MCF 10A (cell line): ENCODE measurements around the gene OOSP1. TPM values are rescaled to one million over a fixed set of nuclear protein-coding genes. Genes with fewer than 3 reads are reported as not detected.

ENCODE experiments used
- BruUV-seq: library from RNA; stranded (reverse); fragments of 400-500 nt; replicated peaks from 2 replicates; lab custom pipeline; 2021; lab: Mats Ljungman, UMichigan
- CTCF ChIA-PET: fragments of 300-600 bp; sonication (Branson Sonifier 250); formaldehyde crosslinking; extraction: SDS; loops from one replicate; lab custom pipeline; 2021; ENCODE audit warnings: antibody characterized with exemption, inconsistent platforms; lab: Yijun Ruan, JAX
- POLR2A ChIA-PET: fragments of 300-600, 350-650 bp; sonication (Branson Sonifier 250); formaldehyde crosslinking; extraction: SDS; loops from one replicate; lab custom pipeline; 2020; ENCODE audit warnings: antibody characterized with exemption, inconsistent platforms; lab: Yijun Ruan, JAX
- DNase-seq: peaks from one replicate; pipeline ENCODE4 v3.0.0-alpha.2; 2018; ENCODE audit not compliant: unreplicated experiment
- H3K27ac Mint-ChIP-seq: one replicate; pipeline ENCODE4 v1.8.0; 2022; ENCODE audit warnings: mild to moderate bottlenecking, low read depth, mixed read lengths; ENCODE audit not compliant: unreplicated experiment
- H3K27me3 Mint-ChIP-seq: one replicate; pipeline ENCODE4 v1.8.0; 2022; ENCODE audit warnings: mixed read lengths; ENCODE audit not compliant: insufficient read depth, unreplicated experiment
- H3K36me3 Mint-ChIP-seq: one replicate; pipeline ENCODE4 v1.8.0; 2022; ENCODE audit warnings: mild to moderate bottlenecking, moderate library complexity, mixed read lengths; ENCODE audit not compliant: insufficient read depth, unreplicated experiment
- H3K4me1 Mint-ChIP-seq: one replicate; pipeline ENCODE4 v1.8.0; 2022; ENCODE audit warnings: mixed read lengths; ENCODE audit not compliant: insufficient read depth, unreplicated experiment
- H3K4me3 Mint-ChIP-seq: one replicate; pipeline ENCODE4 v1.8.0; 2022; ENCODE audit warnings: mild to moderate bottlenecking, moderate library complexity, mixed read lengths; ENCODE audit not compliant: unreplicated experiment
- H3K9me3 Mint-ChIP-seq: one replicate; pipeline ENCODE4 v1.8.0; 2022; ENCODE audit warnings: mixed read lengths; ENCODE audit not compliant: unreplicated experiment
- intact Hi-C: fragments of 100-400 bp; cut with micrococcal nuclease; formaldehyde crosslinking; loops from 2 replicates; pipeline ENCODE4 v1.14.1; 2022
- total RNA-seq: library from RNA; stranded (reverse); gene quantifications from 2 replicates; pipeline ENCODE4 v1.2.3, GENCODE V29; 2022
- TF ChIP-seq, protein P1 (sequence below): fragments of 200-600 bp; IDR thresholded peaks from one replicate; pipeline ENCODE4 v1.8.0; 2022; ENCODE audit warnings: antibody characterized with exemption, mild to moderate bottlenecking; ENCODE audit not compliant: unreplicated experiment

Gene OOSP1
- total RNA-seq, 1 experiment from 2014 or later: not detected

DNA sequence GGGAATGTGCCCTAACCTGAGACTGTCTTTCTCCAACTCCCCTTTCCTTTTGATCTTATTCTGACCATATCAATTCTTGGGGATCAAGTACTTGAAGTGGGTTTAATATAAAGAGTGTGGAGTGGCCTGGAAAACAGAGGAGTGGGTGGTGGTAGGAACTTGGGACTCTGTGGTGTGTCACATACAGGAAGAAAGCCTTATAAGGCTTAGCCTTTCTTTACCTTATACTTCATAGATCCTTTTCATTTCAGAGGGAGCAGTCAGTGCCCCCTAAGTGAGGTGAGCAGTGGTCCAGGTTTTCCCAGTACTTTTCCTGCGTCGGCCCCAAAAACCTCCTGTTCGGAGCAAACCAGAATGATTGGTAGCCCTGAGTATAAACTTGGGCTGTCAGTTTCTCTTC is 486 bp downstream of the OOSP1 start:
- ChIA-PET CTCF (interaction anchor here (2.2 kb wide), 1 partner anchor 20 kb away, joined by 6 read pairs; no protein-coding TSS in a partner anchor), POLR2A (no interaction called here)
- Mint-ChIP-seq H3K4me1 (no peaks in the 10 kb centered on the region), H3K4me3 (no peak overlapping the region), H3K36me3 (no peaks in the 10 kb centered on the region), H3K27ac (no peak overlapping the region), H3K9me3 (no peaks in the 10 kb centered on the region), H3K27me3 (peaks cover 24% of the 10 kb centered on the region)
- intact Hi-C loops: no loop called here
- BruUV-seq: no TSS peak
- no peak for DNase-seq
- TF ChIP-seq, protein P1, sequence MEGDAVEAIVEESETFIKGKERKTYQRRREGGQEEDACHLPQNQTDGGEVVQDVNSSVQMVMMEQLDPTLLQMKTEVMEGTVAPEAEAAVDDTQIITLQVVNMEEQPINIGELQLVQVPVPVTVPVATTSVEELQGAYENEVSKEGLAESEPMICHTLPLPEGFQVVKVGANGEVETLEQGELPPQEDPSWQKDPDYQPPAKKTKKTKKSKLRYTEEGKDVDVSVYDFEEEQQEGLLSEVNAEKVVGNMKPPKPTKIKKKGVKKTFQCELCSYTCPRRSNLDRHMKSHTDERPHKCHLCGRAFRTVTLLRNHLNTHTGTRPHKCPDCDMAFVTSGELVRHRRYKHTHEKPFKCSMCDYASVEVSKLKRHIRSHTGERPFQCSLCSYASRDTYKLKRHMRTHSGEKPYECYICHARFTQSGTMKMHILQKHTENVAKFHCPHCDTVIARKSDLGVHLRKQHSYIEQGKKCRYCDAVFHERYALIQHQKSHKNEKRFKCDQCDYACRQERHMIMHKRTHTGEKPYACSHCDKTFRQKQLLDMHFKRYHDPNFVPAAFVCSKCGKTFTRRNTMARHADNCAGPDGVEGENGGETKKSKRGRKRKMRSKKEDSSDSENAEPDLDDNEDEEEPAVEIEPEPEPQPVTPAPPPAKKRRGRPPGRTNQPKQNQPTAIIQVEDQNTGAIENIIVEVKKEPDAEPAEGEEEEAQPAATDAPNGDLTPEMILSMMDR: no peak

DNA sequence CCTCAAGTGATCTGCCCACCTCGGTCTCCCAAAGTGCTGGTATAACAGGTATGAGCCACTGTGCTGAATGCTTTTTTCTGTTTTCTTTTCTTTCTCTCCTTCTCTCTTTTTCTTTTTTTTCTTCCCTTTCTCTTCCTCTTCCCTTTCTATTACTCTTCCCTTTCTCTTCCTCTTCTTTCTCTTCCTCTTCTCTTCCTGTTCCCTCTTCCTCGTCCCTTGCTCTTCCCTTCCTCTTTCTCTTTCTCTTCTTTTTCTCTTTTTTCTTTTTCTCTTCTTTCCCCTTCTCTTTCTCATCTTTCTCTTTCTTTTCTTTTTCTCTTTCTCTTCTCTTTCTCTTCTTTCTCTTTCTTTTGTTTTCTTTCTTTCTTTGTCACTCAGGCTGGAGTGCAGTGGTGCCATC is 1.2 kb downstream of the OOSP1 start:
- H3K27ac Mint-ChIP-seq: no peak overlapping the region
- intact Hi-C loops: no loop called here
- ChIA-PET CTCF (no interaction called here), POLR2A (interaction anchor here (0.7 kb wide), 1 partner anchor 774 kb away, joined by 4 read pairs; no protein-coding TSS in a partner anchor)
- H3K27me3 Mint-ChIP-seq: peaks cover 24% of the 10 kb centered on the region
- TF ChIP-seq, protein P1: no peak
- no peaks in the 10 kb centered on the region for H3K9me3 Mint-ChIP-seq
- H3K4me3 Mint-ChIP-seq: no peak overlapping the region
- no peaks in the 10 kb centered on the region for H3K36me3 Mint-ChIP-seq
- no peaks in the 10 kb centered on the region for H3K4me1 Mint-ChIP-seq
- no TSS peak for BruUV-seq
- DNase-seq: no peak

DNA sequence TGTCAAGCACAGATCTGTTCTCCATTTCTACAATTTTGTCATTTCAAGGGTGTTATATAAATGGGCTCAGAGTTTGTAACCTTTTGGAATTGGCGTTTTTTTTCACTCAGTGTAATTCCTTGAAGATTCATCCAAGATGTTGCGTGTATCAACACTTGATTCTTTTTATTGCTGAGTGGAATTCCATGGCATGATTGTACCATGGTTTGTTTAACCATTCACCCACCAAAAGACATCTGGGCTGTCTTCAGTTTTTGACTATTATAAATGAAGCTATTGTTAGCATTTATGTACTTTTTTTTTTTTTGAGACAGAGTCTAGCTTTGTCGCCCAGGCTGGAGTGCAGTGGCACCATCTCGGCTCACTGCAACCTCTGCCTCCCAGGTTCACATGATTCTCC is 2.9 kb downstream of the OOSP1 start:
- no peak overlapping the region for H3K27ac Mint-ChIP-seq
- intact Hi-C loops: no loop called here
- no peaks in the 10 kb centered on the region for H3K9me3 Mint-ChIP-seq
- H3K36me3 Mint-ChIP-seq: no peaks in the 10 kb centered on the region
- DNase-seq: no peak
- peaks cover 24% of the 10 kb centered on the region for H3K27me3 Mint-ChIP-seq
- TF ChIP-seq, protein P1: no peak
- H3K4me1 Mint-ChIP-seq: no peaks in the 10 kb centered on the region
- no peak overlapping the region for H3K4me3 Mint-ChIP-seq
- ChIA-PET CTCF (interaction anchor here (0.6 to 0.7 kb wide), 2 partner anchors 141 to 287 kb away, joined by 4 read pairs; no protein-coding TSS in a partner anchor), POLR2A (interaction anchor here (0.7 kb wide), 1 partner anchor 1718 kb away, joined by 4 read pairs; no protein-coding TSS in a partner anchor)
- BruUV-seq: no TSS peak

DNA sequence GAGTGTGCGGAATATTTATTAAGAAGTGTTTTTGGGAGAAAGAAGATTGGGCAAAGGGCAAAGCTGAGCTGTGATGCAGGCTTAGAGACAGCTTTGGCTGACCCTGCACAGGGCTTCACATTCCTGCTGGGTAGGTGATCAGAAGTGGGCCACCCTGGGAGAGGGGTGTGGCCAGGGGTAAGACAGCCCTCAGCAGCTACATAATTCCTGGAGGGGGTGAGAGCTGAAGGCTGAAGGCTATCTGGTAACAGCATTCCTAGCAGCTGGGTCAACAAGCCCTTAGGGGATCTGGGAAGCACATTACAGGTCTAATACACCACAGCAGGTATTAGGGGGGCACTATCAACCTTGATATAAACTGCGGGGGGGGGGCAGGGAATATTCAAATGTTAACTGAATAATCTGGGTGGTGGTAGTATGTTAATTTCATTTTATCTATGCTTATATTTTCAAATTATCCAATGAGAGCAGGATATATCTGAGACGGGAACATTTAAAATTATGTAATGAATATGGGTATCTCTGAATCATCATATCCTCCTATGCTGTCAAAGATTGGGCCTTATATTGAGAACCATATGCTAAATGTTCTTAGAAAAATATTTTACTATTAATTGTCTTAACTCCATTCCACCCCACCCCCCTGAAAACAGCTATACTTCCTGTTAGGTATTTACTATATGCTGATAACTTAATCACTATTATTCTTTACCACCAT is 5.9 kb downstream of the OOSP1 start:
- H3K36me3 Mint-ChIP-seq: no peaks in the 10 kb centered on the region
- ChIA-PET POLR2A (interaction anchor here (0.5 kb wide), 1 partner anchor 208 kb away, joined by 3 read pairs; no protein-coding TSS in a partner anchor), CTCF (interaction anchor here (0.7 to 1.2 kb wide), 2 partner anchors 25 to 50 kb away, joined by 3 read pairs; no protein-coding TSS in a partner anchor)
- BruUV-seq: no TSS peak
- intact Hi-C loops: no loop called here
- H3K9me3 Mint-ChIP-seq: no peaks in the 10 kb centered on the region
- H3K27ac Mint-ChIP-seq: no peak overlapping the region
- no peaks in the 10 kb centered on the region for H3K4me1 Mint-ChIP-seq
- no peak for DNase-seq
- H3K4me3 Mint-ChIP-seq: no peak overlapping the region
- peaks cover 16% of the 10 kb centered on the region for H3K27me3 Mint-ChIP-seq
- TF ChIP-seq, protein P1: no peak
